Right kidney (tissue), 1 donor: ENCODE results near the gene TMEM198.

Source experiments
- DNase-seq: peaks from one replicate; pipeline ENCODE4 v3.0.0-alpha.2; 2016

The TMEM198 gene

GRCh38 chr2:219508971-219509779 lies 34.7 kb upstream of the TMEM198 start:
- DNase-seq = peak; percentile 37

- peak; percentile 70 for DNase-seq
Measured at GRCh38 chr2:219509780-219510511, 33.9 kb upstream of the TMEM198 start.

GRCh38 chr2:219510512-219511135 lies 33.2 kb upstream of the TMEM198 start:
- DNase-seq = no peak

GRCh38 chr2:219511547-219512325 lies 32.1 kb upstream of the TMEM198 start:
- DNase-seq = no peak

GRCh38 chr2:219512524-219513216 lies 31.2 kb upstream of the TMEM198 start:
- no peak for DNase-seq

- DNase-seq = no peak
Measured at GRCh38 chr2:219513787-219514186, 30.0 kb upstream of the TMEM198 start.

GRCh38 chr2:219514196-219514761 lies 29.5 kb upstream of the TMEM198 start, which contains the start of gene ASIC4:
Gene ASIC4, plus strand, starts transcription at chr2:219514482. Its CDS starts 243 bp downstream, at chr2:219514725.
- no peak for DNase-seq

- no peak for DNase-seq
Measured at GRCh38 chr2:219514836-219515235, 29.0 kb upstream of the TMEM198 start.

- no peak for DNase-seq
Measured at GRCh38 chr2:219515874-219516629, 27.8 kb upstream of the TMEM198 start.

GRCh38 chr2:219516888-219517287 lies 26.9 kb upstream of the TMEM198 start:
- DNase-seq = no peak

GRCh38 chr2:219517954-219518778 lies 25.7 kb upstream of the TMEM198 start:
- DNase-seq = no peak

- no peak for DNase-seq
Measured at GRCh38 chr2:219519526-219519916, 24.3 kb upstream of the TMEM198 start.

- DNase-seq = no peak
Measured at GRCh38 chr2:219520079-219520478, 23.7 kb upstream of the TMEM198 start.

GRCh38 chr2:219521066-219521880 lies 22.6 kb upstream of the TMEM198 start:
- DNase-seq = no peak

- peak; percentile 62 for DNase-seq
Measured at GRCh38 chr2:219522111-219523030, 21.5 kb upstream of the TMEM198 start.

GRCh38 chr2:219523031-219523671 lies 20.7 kb upstream of the TMEM198 start:
- DNase-seq = no peak

- no peak for DNase-seq
Measured at GRCh38 chr2:219524817-219525216, 19.0 kb upstream of the TMEM198 start.
